ENCODE measurements around the gene PRKCD.

The PRKCD gene

DNA sequence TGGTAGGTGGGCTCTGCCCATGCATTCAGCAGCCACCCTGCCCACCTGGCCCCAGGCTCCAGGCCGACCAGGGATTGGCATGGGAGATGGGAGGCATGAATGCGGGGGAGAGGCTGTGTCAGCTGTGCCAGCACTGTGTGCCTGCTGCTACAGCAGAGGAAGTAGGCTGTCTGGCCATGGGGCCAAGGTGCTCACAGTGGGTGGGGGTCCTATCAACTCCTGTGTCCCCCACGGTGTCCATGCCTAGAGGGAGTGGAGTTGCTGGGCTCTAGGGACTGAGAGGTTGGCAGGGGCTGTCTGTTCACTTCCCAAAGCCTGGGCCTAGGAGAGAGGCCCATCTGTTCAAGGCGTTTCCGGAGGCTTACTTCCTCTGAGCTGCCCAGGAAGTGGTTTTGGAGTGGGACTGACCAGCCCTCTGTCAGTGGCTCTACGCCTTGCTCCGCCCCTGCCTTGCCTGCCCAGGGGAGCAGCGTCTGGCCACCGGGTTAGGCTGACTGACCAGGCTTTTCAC is 5.8 kb downstream of the PRKCD start:
- Histone ChIP-seq H3K9me3 (ENCODE audit: control extremely low read depth in 1 of 5, control insufficient read depth in 4 of 5, insufficient read depth in 2 of 5, low read depth in 1 of 5, low read length in 4 of 5) (no peaks in the 10 kb centered on the region), H3K27ac (ENCODE audit: insufficient read depth in 1 of 2, low read depth in 1 of 2, low read length in 2 of 2, poor library complexity in 1 of 2, severe bottlenecking in 2 of 2) (no peak overlapping the region), H3K4me3 (ENCODE audit: control insufficient read depth in 1 of 7, extremely low read depth in 1 of 7, insufficient read depth in 4 of 7, low read depth in 2 of 7, low read length in 6 of 7) (peak overlapping the region in 1 of 7 experiments; percentile 56), H3K27me3 (replicated peaks in 2 of 5; ENCODE audit: control insufficient read depth in 4 of 5, insufficient read depth in 5 of 5, low read length in 4 of 5) (no peaks in the 10 kb centered on the region), H3K4me1 (ENCODE audit: control extremely low read depth in 1 of 4, control insufficient read depth in 4 of 4, insufficient read depth in 4 of 4, low read length in 3 of 4) (peaks cover 3 to 98% (median 50%) of the 10 kb centered on the region in 4 experiments), H3K36me3 (ENCODE audit: control insufficient read depth in 4 of 4, insufficient read depth in 4 of 4, low read length in 3 of 4) (peaks cover 0 to 27% (median 0%) of the 10 kb centered on the region in 4 experiments)
- WGBS (ENCODE audit: insufficient coverage), result 55% methylated on average over 8 of the region's 9 CpGs
- peak in 2 of 3 donors; percentile 34 to 46 for DNase-seq
- ChIA-PET POLR2A (interaction anchor here (0.7 kb wide), 1 partner anchor 275 kb away, joined by 3 read pairs; no protein-coding TSS in a partner anchor), CTCF (interaction anchor here (5.7 kb wide), 1 partner anchor 34 kb away, joined by 31 read pairs; no protein-coding TSS in a partner anchor)

- peaks cover 3 to 99% (median 52%) of the 10 kb centered on the region in 4 experiments for H3K4me1 ChIP-seq (ENCODE audit: control extremely low read depth in 1 of 4, control insufficient read depth in 4 of 4, insufficient read depth in 4 of 4, low read length in 3 of 4)
- no peaks in the 10 kb centered on the region for H3K9me3 ChIP-seq (ENCODE audit: control extremely low read depth in 1 of 5, control insufficient read depth in 4 of 5, insufficient read depth in 2 of 5, low read depth in 1 of 5, low read length in 4 of 5)
- ChIA-PET CTCF (interaction anchor here (5.7 kb wide), 1 partner anchor 34 kb away, joined by 31 read pairs; no protein-coding TSS in a partner anchor), POLR2A (interaction anchor here (0.7 kb wide), 1 partner anchor 276 kb away, joined by 3 read pairs; no protein-coding TSS in a partner anchor)
- 80% methylated on average over 5 of the region's 7 CpGs for WGBS (ENCODE audit: insufficient coverage)
- H3K36me3 ChIP-seq (ENCODE audit: control insufficient read depth in 4 of 4, insufficient read depth in 4 of 4, low read length in 3 of 4), result peaks cover 0 to 30% (median 0%) of the 10 kb centered on the region in 4 experiments
- no peak overlapping the region for H3K4me3 ChIP-seq (ENCODE audit: control insufficient read depth in 1 of 7, extremely low read depth in 1 of 7, insufficient read depth in 4 of 7, low read depth in 2 of 7, low read length in 6 of 7)
- H3K27ac ChIP-seq (ENCODE audit: insufficient read depth in 1 of 2, low read depth in 1 of 2, low read length in 2 of 2, poor library complexity in 1 of 2, severe bottlenecking in 2 of 2), result no peak overlapping the region
- DNase-seq, result no peak
- H3K27me3 ChIP-seq (replicated peaks in 2 of 5; ENCODE audit: control insufficient read depth in 4 of 5, insufficient read depth in 5 of 5, low read length in 4 of 5), result no peaks in the 10 kb centered on the region
Measured at GRCh38 chr3:53167418-53168174, 6.6 kb downstream of the PRKCD start.

GRCh38 chr3:53168175-53168923 is 7.3 kb downstream of the PRKCD start:
- over 99% methylated on average over 14 of the region's 15 CpGs for WGBS (ENCODE audit: insufficient coverage)
- Histone ChIP-seq H3K4me1 (ENCODE audit: control extremely low read depth in 1 of 4, control insufficient read depth in 4 of 4, insufficient read depth in 4 of 4, low read length in 3 of 4) (peaks cover 3 to 99% (median 54%) of the 10 kb centered on the region in 4 experiments), H3K9me3 (ENCODE audit: control extremely low read depth in 1 of 5, control insufficient read depth in 4 of 5, insufficient read depth in 2 of 5, low read depth in 1 of 5, low read length in 4 of 5) (no peaks in the 10 kb centered on the region), H3K36me3 (ENCODE audit: control insufficient read depth in 4 of 4, insufficient read depth in 4 of 4, low read length in 3 of 4) (peaks cover 0 to 37% (median 0%) of the 10 kb centered on the region in 4 experiments), H3K27me3 (replicated peaks in 2 of 5; ENCODE audit: control insufficient read depth in 4 of 5, insufficient read depth in 5 of 5, low read length in 4 of 5) (no peaks in the 10 kb centered on the region), H3K4me3 (ENCODE audit: control insufficient read depth in 1 of 7, extremely low read depth in 1 of 7, insufficient read depth in 4 of 7, low read depth in 2 of 7, low read length in 6 of 7) (no peak overlapping the region), H3K27ac (ENCODE audit: insufficient read depth in 1 of 2, low read depth in 1 of 2, low read length in 2 of 2, poor library complexity in 1 of 2, severe bottlenecking in 2 of 2) (no peak overlapping the region)
- DNase-seq, result no peak
- ChIA-PET POLR2A (no interaction called here), CTCF (interaction anchor here (5.7 kb wide), 1 partner anchor 35 kb away, joined by 31 read pairs; no protein-coding TSS in a partner anchor)

DNA sequence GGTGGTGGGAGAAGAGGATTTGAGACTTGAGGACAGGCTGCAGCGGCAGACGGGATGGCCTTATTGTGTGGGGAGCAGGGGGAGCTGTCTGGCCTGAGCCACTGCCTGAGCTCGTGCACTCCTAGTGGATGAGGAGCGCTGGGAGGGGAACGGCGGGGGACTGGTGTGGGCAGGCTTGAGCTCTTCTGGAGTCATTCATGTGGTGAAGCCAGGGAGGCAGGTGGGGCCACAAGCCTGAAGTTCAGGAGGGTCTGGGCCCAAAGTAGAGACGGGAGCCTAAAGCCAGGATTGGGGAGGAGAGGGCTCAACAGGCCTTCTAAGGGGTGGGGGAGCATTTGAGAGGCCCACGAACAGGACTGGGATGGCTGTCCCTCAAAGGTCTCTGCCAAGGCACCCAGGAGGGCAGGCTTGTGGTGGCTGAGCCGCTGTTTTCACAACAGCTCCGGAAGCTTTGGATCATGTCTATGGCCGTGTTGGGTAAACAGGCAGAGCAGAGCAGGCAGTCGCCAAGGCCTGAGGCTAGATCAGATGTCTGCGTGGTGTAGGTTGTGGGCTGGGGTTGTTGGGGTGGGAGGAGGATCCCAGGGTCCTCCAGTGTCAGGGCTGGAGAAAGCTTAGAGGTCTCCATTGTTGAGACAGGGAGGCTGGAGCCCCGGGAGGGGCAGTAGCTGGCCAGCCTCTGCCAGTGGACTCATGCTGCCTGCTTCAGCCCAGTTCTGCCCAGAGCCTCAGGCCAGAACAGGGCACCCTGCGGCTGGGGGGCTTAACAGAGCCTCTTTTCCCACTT is 8.2 kb downstream of the PRKCD start:
- no peaks in the 10 kb centered on the region for H3K9me3 ChIP-seq (ENCODE audit: control extremely low read depth in 1 of 5, control insufficient read depth in 4 of 5, insufficient read depth in 2 of 5, low read depth in 1 of 5, low read length in 4 of 5)
- CTCF ChIA-PET, result interaction anchor here (1.1 to 2.0 kb wide), 5 partner anchors 11 to 40 kb away, joined by 3 to 9 read pairs (median 4); no protein-coding TSS in a partner anchor
- POLR2A ChIA-PET, result no interaction called here
- H3K27ac ChIP-seq (ENCODE audit: insufficient read depth in 1 of 2, low read depth in 1 of 2, low read length in 2 of 2, poor library complexity in 1 of 2, severe bottlenecking in 2 of 2), result no peak overlapping the region
- no peak for DNase-seq
- WGBS (ENCODE audit: insufficient coverage), result 91% methylated on average over 14 of the region's 15 CpGs
- peak overlapping the region in 1 of 7 experiments; percentile 48 for H3K4me3 ChIP-seq (ENCODE audit: control insufficient read depth in 1 of 7, extremely low read depth in 1 of 7, insufficient read depth in 4 of 7, low read depth in 2 of 7, low read length in 6 of 7)
- peaks cover 3 to 99% (median 54%) of the 10 kb centered on the region in 4 experiments for H3K4me1 ChIP-seq (ENCODE audit: control extremely low read depth in 1 of 4, control insufficient read depth in 4 of 4, insufficient read depth in 4 of 4, low read length in 3 of 4)
- H3K27me3 ChIP-seq (replicated peaks in 2 of 5; ENCODE audit: control insufficient read depth in 4 of 5, insufficient read depth in 5 of 5, low read length in 4 of 5), result no peaks in the 10 kb centered on the region
- peaks cover 0 to 44% (median 0%) of the 10 kb centered on the region in 4 experiments for H3K36me3 ChIP-seq (ENCODE audit: control insufficient read depth in 4 of 4, insufficient read depth in 4 of 4, low read length in 3 of 4)

GRCh38 chr3:53169832-53170324 is 8.9 kb downstream of the PRKCD start:
- H3K4me1 ChIP-seq (ENCODE audit: control extremely low read depth in 1 of 4, control insufficient read depth in 4 of 4, insufficient read depth in 4 of 4, low read length in 3 of 4), result peaks cover 3 to 99% (median 54%) of the 10 kb centered on the region in 4 experiments
- no peak overlapping the region for H3K27ac ChIP-seq (ENCODE audit: insufficient read depth in 1 of 2, low read depth in 1 of 2, low read length in 2 of 2, poor library complexity in 1 of 2, severe bottlenecking in 2 of 2)
- H3K27me3 ChIP-seq (replicated peaks in 2 of 5; ENCODE audit: control insufficient read depth in 4 of 5, insufficient read depth in 5 of 5, low read length in 4 of 5), result no peaks in the 10 kb centered on the region
- H3K9me3 ChIP-seq (ENCODE audit: control extremely low read depth in 1 of 5, control insufficient read depth in 4 of 5, insufficient read depth in 2 of 5, low read depth in 1 of 5, low read length in 4 of 5), result no peaks in the 10 kb centered on the region
- ChIA-PET CTCF (interaction anchor here (0.9 to 2.0 kb wide), 6 partner anchors 11 to 40 kb away, joined by 3 to 9 read pairs (median 4); no protein-coding TSS in a partner anchor), POLR2A (no interaction called here)
- H3K4me3 ChIP-seq (ENCODE audit: control insufficient read depth in 1 of 7, extremely low read depth in 1 of 7, insufficient read depth in 4 of 7, low read depth in 2 of 7, low read length in 6 of 7), result peak overlapping the region in 2 of 7 experiments; percentile 13 to 48
- WGBS (ENCODE audit: insufficient coverage), result 100% methylated on average over 2 of the region's 9 CpGs
- no peak for DNase-seq
- peaks cover 0 to 44% (median 0%) of the 10 kb centered on the region in 4 experiments for H3K36me3 ChIP-seq (ENCODE audit: control insufficient read depth in 4 of 4, insufficient read depth in 4 of 4, low read length in 3 of 4)

DNA sequence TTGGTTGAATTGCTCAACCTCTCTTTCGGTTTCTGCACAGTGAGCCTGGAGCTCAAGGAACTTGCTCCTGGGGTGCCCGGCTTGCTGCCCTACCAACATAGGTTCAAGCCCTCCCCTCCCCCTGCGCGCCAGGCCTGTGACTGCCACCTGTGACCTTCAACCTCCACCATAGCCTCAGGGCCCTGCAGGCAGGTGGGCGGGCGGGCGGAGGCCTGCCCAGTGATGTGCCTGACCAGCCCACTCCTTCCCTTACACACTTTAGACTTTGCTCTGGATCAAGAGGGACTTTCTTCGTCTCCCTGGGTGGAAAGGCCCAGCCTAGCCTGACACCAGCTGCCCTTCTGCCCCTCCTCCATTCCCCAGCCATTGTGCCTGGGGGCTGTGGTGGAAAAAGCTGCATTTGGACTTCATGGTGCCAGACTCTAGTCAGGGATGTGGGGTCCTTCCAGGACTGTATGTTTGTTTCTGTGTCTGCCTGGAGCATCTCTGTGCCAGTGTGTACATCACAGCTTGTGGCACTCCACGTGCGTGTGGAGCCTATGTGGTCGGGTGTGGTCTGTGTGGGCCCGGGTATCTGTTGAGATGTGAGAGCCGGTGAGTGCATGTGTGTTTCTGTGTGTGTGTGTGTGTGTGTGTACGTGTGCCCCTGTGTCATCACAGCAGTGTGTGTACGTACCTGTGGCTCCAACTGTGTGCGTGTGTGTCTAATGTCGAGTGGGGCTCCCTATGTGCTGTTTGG is 9.5 kb downstream of the PRKCD start:
- 84% methylated on average over 11 of the region's 17 CpGs for WGBS (ENCODE audit: insufficient coverage)
- POLR2A ChIA-PET, result no interaction called here
- Histone ChIP-seq H3K4me3 (ENCODE audit: control insufficient read depth in 1 of 7, extremely low read depth in 1 of 7, insufficient read depth in 4 of 7, low read depth in 2 of 7, low read length in 6 of 7) (peak overlapping the region in 1 of 7 experiments; percentile 48), H3K27me3 (replicated peaks in 2 of 5; ENCODE audit: control insufficient read depth in 4 of 5, insufficient read depth in 5 of 5, low read length in 4 of 5) (no peaks in the 10 kb centered on the region), H3K36me3 (ENCODE audit: control insufficient read depth in 4 of 4, insufficient read depth in 4 of 4, low read length in 3 of 4) (peaks cover 0 to 45% (median 0%) of the 10 kb centered on the region in 4 experiments), H3K4me1 (ENCODE audit: control extremely low read depth in 1 of 4, control insufficient read depth in 4 of 4, insufficient read depth in 4 of 4, low read length in 3 of 4) (peaks cover 3 to 99% (median 52%) of the 10 kb centered on the region in 4 experiments), H3K9me3 (ENCODE audit: control extremely low read depth in 1 of 5, control insufficient read depth in 4 of 5, insufficient read depth in 2 of 5, low read depth in 1 of 5, low read length in 4 of 5) (no peaks in the 10 kb centered on the region), H3K27ac (ENCODE audit: insufficient read depth in 1 of 2, low read depth in 1 of 2, low read length in 2 of 2, poor library complexity in 1 of 2, severe bottlenecking in 2 of 2) (no peak overlapping the region)
- CTCF ChIA-PET, result interaction anchor here (0.9 to 2.0 kb wide), 6 partner anchors 11 to 41 kb away, joined by 3 to 9 read pairs (median 4); no protein-coding TSS in a partner anchor
- peak in 2 of 3 donors; percentile 57 to 60 for DNase-seq
